GM12891 (cell line): Measurements from ENCODE around the gene URGCP.

ENCODE experiments used
- PAX5 ChIP-seq: IDR thresholded peaks from 2 replicates; pipeline ENCODE4 v1.6.1; 2011; ENCODE audit warnings: low read length, moderate library complexity, mild to moderate bottlenecking; ENCODE audit not compliant: insufficient read depth, severe bottlenecking
- POLR2A ChIP-seq: IDR thresholded peaks from 2 replicates; pipeline ENCODE4 v1.6.1; 2011; ENCODE audit warnings: low read depth, low read length, control low read depth
- POLR2AphosphoS5 ChIP-seq: IDR thresholded peaks from 2 replicates; pipeline ENCODE4 v1.6.1; 2011; ENCODE audit warnings: low read depth, low read length, control low read depth
- POU2F2 ChIP-seq: IDR thresholded peaks from 2 replicates; pipeline ENCODE4 v1.6.1; 2011; ENCODE audit warnings: low read depth, mild to moderate bottlenecking, control low read depth, low read length, moderate library complexity
- TAF1 ChIP-seq: IDR thresholded peaks from 2 replicates; pipeline ENCODE4 v1.6.1; 2011; ENCODE audit warnings: low read depth, low read length, control low read depth

DNA sequence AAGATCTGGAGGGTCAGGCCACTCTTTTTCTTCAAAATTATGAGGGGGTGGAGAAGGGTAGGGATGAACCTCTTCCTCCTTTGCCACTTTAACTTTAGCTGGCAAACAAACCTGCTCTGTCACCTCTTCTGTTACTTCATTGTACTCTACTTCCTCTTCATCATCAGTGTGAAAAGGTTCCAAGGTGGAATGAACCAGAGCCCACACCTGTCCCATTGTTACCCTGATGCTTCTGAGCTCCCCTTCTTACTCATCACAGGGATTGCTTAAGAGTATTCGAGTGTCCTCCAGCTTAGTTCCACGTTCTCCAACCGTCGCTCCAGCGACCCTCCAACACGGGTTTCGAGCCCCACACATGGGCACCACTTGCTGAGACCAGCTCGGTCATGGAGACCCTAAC, 42.3 kb downstream of the URGCP start:
- TF ChIP-seq POLR2A (no peak), POLR2AphosphoS5 (no peak), TAF1 (no peak), POU2F2 (no peak), PAX5 (no peak)
